Measurements from ENCODE around the gene MT1A.

DNA sequence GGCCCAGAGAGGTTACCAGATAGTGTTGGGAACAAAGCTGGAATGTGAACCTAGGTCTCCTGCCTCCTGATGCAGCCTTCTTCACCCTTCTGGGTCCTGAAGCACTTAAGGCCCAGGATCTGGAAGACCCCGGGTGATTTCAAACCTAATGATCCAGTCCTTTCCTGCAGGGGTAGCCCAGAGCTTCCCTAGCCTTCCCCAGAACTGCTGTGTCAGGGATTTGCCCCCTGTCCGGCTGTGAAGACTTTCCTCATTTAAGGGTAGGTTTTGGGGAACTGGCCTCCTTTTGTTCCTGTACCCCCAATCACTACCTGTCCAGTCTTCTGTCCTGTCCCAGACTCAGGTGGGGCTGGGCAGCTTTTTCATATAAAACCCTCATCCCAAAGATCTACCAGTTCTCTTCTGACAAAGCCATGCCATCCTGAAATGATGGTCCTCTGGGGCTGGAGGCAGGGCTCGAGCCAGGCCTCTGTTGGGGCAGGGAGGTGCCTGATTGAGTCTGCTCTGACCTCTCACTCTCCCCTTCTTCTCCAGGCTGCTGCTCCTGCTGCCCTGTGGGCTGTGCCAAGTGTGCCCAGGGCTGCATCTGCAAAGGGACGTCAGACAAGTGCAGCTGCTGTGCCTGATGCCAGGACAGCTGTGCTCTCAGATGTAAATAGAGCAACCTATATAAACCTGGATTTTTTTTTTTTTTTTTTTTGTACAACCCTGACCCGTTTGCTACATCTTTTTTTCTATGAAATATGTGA is 45.1 kb downstream of the MT1A start:
- no peak for TF ChIP-seq EP300 (IDR thresholded peaks at IDR 0.05)
- no peak for TF ChIP-seq POLR2A (IDR thresholded peaks at IDR 0.05)
- TF ChIP-seq, protein P1, sequence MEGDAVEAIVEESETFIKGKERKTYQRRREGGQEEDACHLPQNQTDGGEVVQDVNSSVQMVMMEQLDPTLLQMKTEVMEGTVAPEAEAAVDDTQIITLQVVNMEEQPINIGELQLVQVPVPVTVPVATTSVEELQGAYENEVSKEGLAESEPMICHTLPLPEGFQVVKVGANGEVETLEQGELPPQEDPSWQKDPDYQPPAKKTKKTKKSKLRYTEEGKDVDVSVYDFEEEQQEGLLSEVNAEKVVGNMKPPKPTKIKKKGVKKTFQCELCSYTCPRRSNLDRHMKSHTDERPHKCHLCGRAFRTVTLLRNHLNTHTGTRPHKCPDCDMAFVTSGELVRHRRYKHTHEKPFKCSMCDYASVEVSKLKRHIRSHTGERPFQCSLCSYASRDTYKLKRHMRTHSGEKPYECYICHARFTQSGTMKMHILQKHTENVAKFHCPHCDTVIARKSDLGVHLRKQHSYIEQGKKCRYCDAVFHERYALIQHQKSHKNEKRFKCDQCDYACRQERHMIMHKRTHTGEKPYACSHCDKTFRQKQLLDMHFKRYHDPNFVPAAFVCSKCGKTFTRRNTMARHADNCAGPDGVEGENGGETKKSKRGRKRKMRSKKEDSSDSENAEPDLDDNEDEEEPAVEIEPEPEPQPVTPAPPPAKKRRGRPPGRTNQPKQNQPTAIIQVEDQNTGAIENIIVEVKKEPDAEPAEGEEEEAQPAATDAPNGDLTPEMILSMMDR (IDR thresholded peaks at IDR 0.05) = no peak

Measured in ovary (tissue), 3 donors.